HepG2 (cell line): ENCODE results near the gene INKA1. TPM values are rescaled to one million over a fixed set of nuclear protein-coding genes. Genes with fewer than 3 reads are reported as not detected.

Experiments used
- AKNA ChIP-seq: sonication (generic); formaldehyde crosslinking; IDR thresholded peaks from 2 replicates; pipeline ENCODE4 v1.4.0; 2020; ENCODE audit warnings: missing genetic modification reagents, borderline replicate concordance
- CSRNP1 ChIP-seq: sonication (generic); formaldehyde crosslinking; IDR thresholded peaks from 2 replicates; pipeline ENCODE4 v1.8.1; 2023; ENCODE audit warnings: mild to moderate bottlenecking, missing genetic modification reagents
- CTCF ChIP-seq: sonication (generic); formaldehyde crosslinking; IDR thresholded peaks from 2 replicates; pipeline ENCODE4 v1.5.0; 2020; ENCODE audit warnings: mild to moderate bottlenecking, missing genetic modification reagents, moderate library complexity
- FOXA1 ChIP-seq, 2 experiments: fragments of 450-650 bp in 1 of 2; sonication (generic) in 1 of 2; formaldehyde crosslinking in 1 of 2; IDR thresholded peaks; 2 replicates each; pipeline versions ENCODE4 v1.4.0 to v1.6.1; 2016 to 2020; ENCODE audit warnings: missing genetic modification reagents in 1 of 2
- MAF1 ChIP-seq: sonication (generic); formaldehyde crosslinking; IDR thresholded peaks from 2 replicates; pipeline ENCODE4 v1.5.0; 2020; ENCODE audit warnings: missing genetic modification reagents, borderline replicate concordance
- MLXIP ChIP-seq: sonication (generic); formaldehyde crosslinking; IDR thresholded peaks from 2 replicates; pipeline ENCODE4 v1.9.0; 2021; ENCODE audit warnings: missing genetic modification reagents, borderline replicate concordance
- NKX3-1 ChIP-seq: sonication (generic); formaldehyde crosslinking; IDR thresholded peaks from 2 replicates; pipeline ENCODE4 v1.5.0; 2020; ENCODE audit warnings: missing genetic modification reagents
- RCOR2 ChIP-seq: IDR thresholded peaks from 2 replicates; pipeline ENCODE4 v1.6.1; 2016; ENCODE audit warnings: missing biosample characterization, missing genetic modification reagents
- SATB2 ChIP-seq: sonication (generic); formaldehyde crosslinking; IDR thresholded peaks from 2 replicates; pipeline ENCODE4 v1.5.0; 2020; ENCODE audit warnings: missing genetic modification reagents
- TEF ChIP-seq: sonication (generic); formaldehyde crosslinking; IDR thresholded peaks from 2 replicates; pipeline ENCODE4 v1.5.0; 2020; ENCODE audit warnings: missing genetic modification reagents
- ZNF282 ChIP-seq: fragments of 450-650 bp; IDR thresholded peaks from 2 replicates; pipeline ENCODE4 v1.6.1; 2018; ENCODE audit not compliant: partially characterized antibody
- ZNF292 ChIP-seq: sonication (generic); formaldehyde crosslinking; IDR thresholded peaks from 2 replicates; pipeline ENCODE4 v1.8.1; 2022; ENCODE audit warnings: mild to moderate bottlenecking, low read depth, missing genetic modification reagents, borderline replicate concordance
- ZNF331 ChIP-seq: sonication (generic); formaldehyde crosslinking; IDR thresholded peaks from 2 replicates; pipeline ENCODE4 v1.4.0; 2020; ENCODE audit warnings: missing genetic modification reagents
- ZNF501 ChIP-seq: sonication (generic); formaldehyde crosslinking; IDR thresholded peaks from 2 replicates; pipeline ENCODE4 v1.5.1; 2020; ENCODE audit warnings: mild to moderate bottlenecking, moderate library complexity, missing genetic modification reagents
- ZNF558 ChIP-seq: sonication (generic); formaldehyde crosslinking; IDR thresholded peaks from 2 replicates; pipeline ENCODE4 v1.9.0; 2022; ENCODE audit warnings: mild to moderate bottlenecking, missing genetic modification reagents, borderline replicate concordance
- polyA plus RNA-seq, 8 experiments: library from polyadenylated mRNA; depleted of rRNA in 3 of 8; stranded (reverse) in 7 of 8; unstranded in 1 of 8; fragments of >200 nt; fragmentation: Illumina TruSeq in 4 of 8; extraction: Trizol in 4 of 8; gene quantifications; 2 replicates each; pipeline versions ENCODE4 v1.2.1 to v1.2.3, GENCODE V29; 2011 to 2016; ENCODE audit warnings: low read depth in 4 of 8, missing spikeins in 1 of 8, mixed read lengths in 1 of 8; ENCODE audit not compliant: insufficient read depth in 1 of 8
- total RNA-seq, 5 experiments: library from RNA; depleted of rRNA; stranded (reverse); fragments of >200 nt; fragmentation: Illumina TruSeq; extraction: Trizol; gene quantifications; 2 replicates each; pipeline ENCODE4 v1.2.3, GENCODE V29; 2016; ENCODE audit warnings: low read depth in 1 of 5

The INKA1 gene
- total and polyA plus RNA-seq, 2 of the 13 experiments (the other 11 are each of a cell fraction or from before 2014, with no cell fraction given): 0.22 to 0.41 TPM

- no peak for TF ChIP-seq MLXIP (CRISPR knock-in tag)
- TF ChIP-seq ZNF282: no peak
- TF ChIP-seq SATB2 (CRISPR knock-in tag): no peak
- TF ChIP-seq NKX3-1 (CRISPR knock-in tag): no peak
- TF ChIP-seq ZNF558 (CRISPR knock-in tag): no peak
- peak; percentile 58; the same call in 1 of the 2 replicates for TF ChIP-seq CSRNP1 (CRISPR knock-in tag)
- TF ChIP-seq ZNF292 (CRISPR knock-in tag): no peak
- no peak for TF ChIP-seq AKNA (CRISPR knock-in tag)
- no peak for TF ChIP-seq MAF1 (CRISPR knock-in tag)
- TF ChIP-seq ZNF501 (CRISPR knock-in tag): peak; percentile 42
- 0 out of 2 replicates have a peak, but pooled peaks have one; percentile 17 for TF ChIP-seq CTCF (CRISPR knock-in tag)
- TF ChIP-seq TEF (CRISPR knock-in tag): no peak
- no peak for TF ChIP-seq RCOR2 (CRISPR knock-in tag)
- no peak for TF ChIP-seq FOXA1 (IDR thresholded peaks at IDR 0.05)
- TF ChIP-seq FOXA1 (CRISPR knock-in tag; IDR thresholded peaks at IDR 0.05): no peak
- TF ChIP-seq ZNF331: peak; percentile 16; the same call in 1 of the 2 replicates
Observed at GRCh38 chr3:49786357-49787181, 16.5 kb upstream of the INKA1 start, which contains the start of gene IP6K1 (continued).
